Kidney epithelial cell (primary cell): Measurements from ENCODE around the gene IFIH1. TPM values are rescaled to one million over a fixed set of nuclear protein-coding genes. Genes with fewer than 3 reads are reported as not detected.

Experiments
- DNase-seq: peaks from one replicate; pipeline ENCODE4 v3.0.0-alpha.2; 2010; ENCODE audit warnings: low read depth
- H3K27me3 ChIP-seq: 2 replicates; pipeline ENCODE4 v1.6.0; 2011; ENCODE audit warnings: low read length; ENCODE audit not compliant: control insufficient read depth, insufficient read depth
- H3K36me3 ChIP-seq: 2 replicates; pipeline ENCODE4 v1.5.1; 2011; ENCODE audit warnings: low read length; ENCODE audit not compliant: control insufficient read depth, insufficient read depth
- H3K4me3 ChIP-seq: 2 replicates; pipeline ENCODE4 v1.5.1; 2011; ENCODE audit warnings: low read depth, mild to moderate bottlenecking, control low read depth, low read length
- total RNA-seq: library from RNA; depleted of rRNA; stranded (reverse); fragments of >200 nt; gene quantifications from 2 replicates; pipeline ENCODE4 v1.2.3, GENCODE V29; 2015
- TF ChIP-seq, protein P1 (sequence below): IDR thresholded peaks from 2 replicates; pipeline ENCODE4 v1.5.1; 2011; ENCODE audit warnings: mild to moderate bottlenecking, moderate library complexity, low read length, control low read depth, inconsistent platforms; ENCODE audit not compliant: insufficient read depth, poor library complexity, severe bottlenecking

The IFIH1 gene
- total RNA-seq, 1 donor from 2014 or later: 25.8 TPM

DNA sequence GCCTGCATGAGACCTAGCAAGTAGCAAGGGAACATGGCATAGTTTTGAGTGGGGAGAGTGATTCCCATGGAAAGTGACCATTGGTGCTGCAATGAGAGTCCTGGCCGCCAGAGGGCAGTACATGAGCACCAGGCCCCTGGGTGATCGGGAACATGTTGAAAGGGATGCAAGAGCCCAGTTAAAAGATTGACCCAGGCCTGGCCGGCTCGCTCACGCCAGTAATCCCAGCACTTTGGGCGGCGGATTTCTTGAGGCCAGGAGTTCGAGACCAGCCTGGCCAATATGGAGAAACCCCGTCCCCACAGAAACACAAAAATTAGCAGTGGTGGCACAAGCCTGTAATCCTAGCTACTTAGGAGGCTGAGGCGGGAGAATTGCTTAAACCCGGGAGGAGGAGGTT is 97.4 kb downstream of the IFIH1 start:
- H3K36me3 ChIP-seq: no peaks in the 10 kb centered on the region
- no peak for DNase-seq
- TF ChIP-seq, protein P1, sequence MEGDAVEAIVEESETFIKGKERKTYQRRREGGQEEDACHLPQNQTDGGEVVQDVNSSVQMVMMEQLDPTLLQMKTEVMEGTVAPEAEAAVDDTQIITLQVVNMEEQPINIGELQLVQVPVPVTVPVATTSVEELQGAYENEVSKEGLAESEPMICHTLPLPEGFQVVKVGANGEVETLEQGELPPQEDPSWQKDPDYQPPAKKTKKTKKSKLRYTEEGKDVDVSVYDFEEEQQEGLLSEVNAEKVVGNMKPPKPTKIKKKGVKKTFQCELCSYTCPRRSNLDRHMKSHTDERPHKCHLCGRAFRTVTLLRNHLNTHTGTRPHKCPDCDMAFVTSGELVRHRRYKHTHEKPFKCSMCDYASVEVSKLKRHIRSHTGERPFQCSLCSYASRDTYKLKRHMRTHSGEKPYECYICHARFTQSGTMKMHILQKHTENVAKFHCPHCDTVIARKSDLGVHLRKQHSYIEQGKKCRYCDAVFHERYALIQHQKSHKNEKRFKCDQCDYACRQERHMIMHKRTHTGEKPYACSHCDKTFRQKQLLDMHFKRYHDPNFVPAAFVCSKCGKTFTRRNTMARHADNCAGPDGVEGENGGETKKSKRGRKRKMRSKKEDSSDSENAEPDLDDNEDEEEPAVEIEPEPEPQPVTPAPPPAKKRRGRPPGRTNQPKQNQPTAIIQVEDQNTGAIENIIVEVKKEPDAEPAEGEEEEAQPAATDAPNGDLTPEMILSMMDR: peak; percentile 90
- H3K4me3 ChIP-seq: no peak overlapping the region
- H3K27me3 ChIP-seq: no peaks in the 10 kb centered on the region

DNA sequence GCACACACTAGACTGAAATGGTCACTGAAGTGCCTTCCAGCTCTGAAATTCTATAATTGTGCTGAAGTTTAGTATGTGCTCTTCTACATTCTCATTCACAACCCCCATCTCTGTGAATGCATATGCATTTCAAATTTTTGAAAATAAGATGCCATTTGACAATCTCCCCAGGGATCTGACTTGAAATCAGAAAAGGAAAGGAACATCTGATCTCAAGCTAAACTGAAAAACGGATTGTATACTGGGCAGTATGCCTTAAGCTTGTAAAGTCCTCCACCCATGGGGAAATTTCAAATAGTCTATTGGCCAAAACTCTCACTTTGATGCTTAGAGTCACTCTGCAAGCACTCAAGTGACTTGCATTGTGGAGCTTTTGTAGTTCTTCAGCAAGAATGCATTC is 98.1 kb downstream of the IFIH1 start:
- TF ChIP-seq, protein P1: no peak

DNA sequence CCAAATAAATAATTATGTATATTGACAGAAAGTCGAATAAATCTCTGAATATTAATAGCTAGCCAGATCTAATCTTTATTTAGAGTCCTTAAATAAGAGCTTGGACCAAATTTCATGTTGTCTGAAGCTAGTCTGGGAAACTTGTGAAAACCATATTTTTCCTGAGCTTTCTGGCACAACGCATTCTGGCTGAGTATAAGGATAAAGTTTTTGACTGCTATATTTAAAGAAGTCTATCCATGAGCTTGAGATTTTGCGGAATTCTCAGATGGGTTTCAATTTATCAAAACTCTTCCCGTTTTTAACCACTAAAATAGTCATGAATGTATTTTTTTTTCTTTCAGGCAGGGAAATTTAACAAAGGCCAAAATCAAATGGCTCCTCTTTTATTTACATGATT is 99.1 kb downstream of the IFIH1 start:
- TF ChIP-seq, protein P1: no peak
- Histone ChIP-seq H3K27me3 (no peaks in the 10 kb centered on the region), H3K36me3 (no peaks in the 10 kb centered on the region), H3K4me3 (no peak overlapping the region)
- DNase-seq: no peak

More for the DNA sequence above, 98.1 kb downstream of the IFIH1 start:
- no peaks in the 10 kb centered on the region for H3K27me3 ChIP-seq
- H3K4me3 ChIP-seq: no peak overlapping the region
- H3K36me3 ChIP-seq: no peaks in the 10 kb centered on the region
- DNase-seq: no peak

DNA sequence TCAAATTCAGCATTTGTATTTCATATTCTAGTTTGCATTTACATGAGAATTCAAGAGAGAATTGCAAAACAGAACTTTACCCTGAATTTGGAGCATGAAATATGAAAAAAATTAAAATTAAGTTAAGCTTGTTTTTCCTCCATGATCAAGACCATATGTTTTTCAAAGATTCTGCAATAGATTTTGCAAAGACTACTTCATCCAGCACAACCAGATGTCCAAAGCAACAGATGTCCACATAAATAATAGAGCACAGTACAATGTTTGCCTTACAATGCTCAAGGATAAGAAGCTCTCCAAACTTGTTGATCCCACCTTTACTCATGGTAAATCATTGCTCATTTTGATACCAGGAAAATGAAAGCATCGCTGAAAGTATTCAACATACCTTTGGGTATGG is 100.9 kb downstream of the IFIH1 start:
- TF ChIP-seq, protein P1: no peak
- DNase-seq: no peak
- Histone ChIP-seq H3K27me3 (no peaks in the 10 kb centered on the region), H3K36me3 (no peaks in the 10 kb centered on the region), H3K4me3 (no peak overlapping the region)

Other genes with a start within 250 kb of the IFIH1 start
- gene DPP4, start 244.5 kb downstream of the IFIH1 start, total RNA-seq: 61.6 and 78.9 TPM in 2 replicates
- gene GCG, start 166.4 kb downstream of the IFIH1 start, total RNA-seq: not detected in 2 replicates
- 2.8 and 3.6 TPM in 2 replicates for gene FAP, start 75.2 kb downstream of the IFIH1 start, total RNA-seq
- gene GCA, start 25.4 kb upstream of the IFIH1 start, total RNA-seq: 14.4 and 33.3 TPM in 2 replicates